DND-41 (cell line): ENCODE measurements around the gene HES2.

ENCODE experiments used
- EZH2 ChIP-seq: IDR thresholded peaks from 3 replicates; pipeline ENCODE4 v1.6.1; 2012; ENCODE audit warnings: borderline replicate concordance, low read depth, mild to moderate bottlenecking, moderate library complexity, low read length, inconsistent platforms; ENCODE audit not compliant: severe bottlenecking
- TF ChIP-seq, protein P1 (sequence below): IDR thresholded peaks from 2 replicates; pipeline ENCODE4 v1.5.1; 2012; ENCODE audit warnings: borderline replicate concordance, low read length, moderate library complexity, mild to moderate bottlenecking; ENCODE audit not compliant: poor library complexity, severe bottlenecking; ENCODE audit errors: extremely low read depth

- no peak for TF ChIP-seq EZH2
- TF ChIP-seq, protein P1, sequence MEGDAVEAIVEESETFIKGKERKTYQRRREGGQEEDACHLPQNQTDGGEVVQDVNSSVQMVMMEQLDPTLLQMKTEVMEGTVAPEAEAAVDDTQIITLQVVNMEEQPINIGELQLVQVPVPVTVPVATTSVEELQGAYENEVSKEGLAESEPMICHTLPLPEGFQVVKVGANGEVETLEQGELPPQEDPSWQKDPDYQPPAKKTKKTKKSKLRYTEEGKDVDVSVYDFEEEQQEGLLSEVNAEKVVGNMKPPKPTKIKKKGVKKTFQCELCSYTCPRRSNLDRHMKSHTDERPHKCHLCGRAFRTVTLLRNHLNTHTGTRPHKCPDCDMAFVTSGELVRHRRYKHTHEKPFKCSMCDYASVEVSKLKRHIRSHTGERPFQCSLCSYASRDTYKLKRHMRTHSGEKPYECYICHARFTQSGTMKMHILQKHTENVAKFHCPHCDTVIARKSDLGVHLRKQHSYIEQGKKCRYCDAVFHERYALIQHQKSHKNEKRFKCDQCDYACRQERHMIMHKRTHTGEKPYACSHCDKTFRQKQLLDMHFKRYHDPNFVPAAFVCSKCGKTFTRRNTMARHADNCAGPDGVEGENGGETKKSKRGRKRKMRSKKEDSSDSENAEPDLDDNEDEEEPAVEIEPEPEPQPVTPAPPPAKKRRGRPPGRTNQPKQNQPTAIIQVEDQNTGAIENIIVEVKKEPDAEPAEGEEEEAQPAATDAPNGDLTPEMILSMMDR, result peak; percentile 49
These were observed 22.7 kb downstream of the HES2 start for GRCh38 chr1:6396998-6397397.
